H1 (cell line): ENCODE data around the gene SLC7A8. TPM values are rescaled to one million over a fixed set of nuclear protein-coding genes. Genes with fewer than 3 reads are reported as not detected.

ENCODE experiments used
- BRCA1 ChIP-seq: IDR thresholded peaks from 2 replicates; pipeline ENCODE4 v1.6.1; 2012; ENCODE audit warnings: low read depth, low read length, improper control_type of control experiment
- CHD7 ChIP-seq: fragments of 300-600 bp; sonication (generic); IDR thresholded peaks from 2 replicates; pipeline ENCODE4 v1.7.1; 2012; ENCODE audit warnings: low read length, moderate library complexity, mild to moderate bottlenecking, inconsistent platforms; ENCODE audit not compliant: insufficient replicate concordance
- EZH2 ChIP-seq: fragments of 200-600 bp; sonication (generic); IDR thresholded peaks from 2 replicates; pipeline ENCODE4 v1.7.1; 2012; ENCODE audit warnings: low read depth, mild to moderate bottlenecking, moderate library complexity, low read length, inconsistent platforms; ENCODE audit not compliant: severe bottlenecking
- MAFK ChIP-seq: IDR thresholded peaks from 2 replicates; pipeline ENCODE4 v1.6.1; 2012; ENCODE audit warnings: low read depth, mild to moderate bottlenecking, improper control_type of control experiment, low read length
- NANOG ChIP-seq: IDR thresholded peaks from 2 replicates; pipeline ENCODE4 v1.6.1; 2011; ENCODE audit warnings: low read length, low read depth, mild to moderate bottlenecking, inconsistent platforms; ENCODE audit not compliant: insufficient read depth, poor library complexity, severe bottlenecking
- SIN3A ChIP-seq, 2 experiments: IDR thresholded peaks in 1 of 2; conservative IDR thresholded peaks in 1 of 2; 2 replicates each; pipeline ENCODE4 v1.6.1; 2011 to 2012; ENCODE audit warnings: low read length in 2 of 2, improper control_type of control experiment in 1 of 2, low read depth in 1 of 2, mild to moderate bottlenecking in 1 of 2
- SIX5 ChIP-seq: IDR thresholded peaks from 2 replicates; pipeline ENCODE4 v1.6.1; 2011; ENCODE audit warnings: mild to moderate bottlenecking, low read depth, low read length
- SUZ12 ChIP-seq: fragments of 200-600 bp; sonication (generic); IDR thresholded peaks from 2 replicates; pipeline ENCODE4 v1.6.1; 2012; ENCODE audit warnings: mild to moderate bottlenecking, inconsistent platforms, low read length, moderate library complexity, mixed read lengths
- polyA plus RNA-seq, 7 experiments: library from polyadenylated mRNA; depleted of rRNA in 3 of 7; stranded (reverse) in 5 of 7; unstranded in 2 of 7; fragments of >200 nt in 5 of 7; fragments of 200-250 nt in 2 of 7; gene quantifications; 1 replicate in 5 of 7; 2 replicates in 1 of 7; 4 replicates in 1 of 7; pipeline versions ENCODE4 v1.2.1 to v1.2.3, GENCODE V29; 2011 to 2013; ENCODE audit warnings: missing spikeins in 2 of 7, mixed read lengths in 2 of 7
- total RNA-seq: library from RNA; stranded (reverse); fragmentation: NEBNext Ultra II Directional; extraction: Animal tissue kit (Norgen Biotek cat#: 25700); gene quantifications from 2 replicates; pipeline ENCODE4 v1.2.1, GENCODE V29; 2021

Gene SLC7A8
- total and polyA plus RNA-seq, 2 of the 8 experiments (the other 6 are each of a cell fraction or from before 2014, with no cell fraction given): 182 to 204 TPM

DNA sequence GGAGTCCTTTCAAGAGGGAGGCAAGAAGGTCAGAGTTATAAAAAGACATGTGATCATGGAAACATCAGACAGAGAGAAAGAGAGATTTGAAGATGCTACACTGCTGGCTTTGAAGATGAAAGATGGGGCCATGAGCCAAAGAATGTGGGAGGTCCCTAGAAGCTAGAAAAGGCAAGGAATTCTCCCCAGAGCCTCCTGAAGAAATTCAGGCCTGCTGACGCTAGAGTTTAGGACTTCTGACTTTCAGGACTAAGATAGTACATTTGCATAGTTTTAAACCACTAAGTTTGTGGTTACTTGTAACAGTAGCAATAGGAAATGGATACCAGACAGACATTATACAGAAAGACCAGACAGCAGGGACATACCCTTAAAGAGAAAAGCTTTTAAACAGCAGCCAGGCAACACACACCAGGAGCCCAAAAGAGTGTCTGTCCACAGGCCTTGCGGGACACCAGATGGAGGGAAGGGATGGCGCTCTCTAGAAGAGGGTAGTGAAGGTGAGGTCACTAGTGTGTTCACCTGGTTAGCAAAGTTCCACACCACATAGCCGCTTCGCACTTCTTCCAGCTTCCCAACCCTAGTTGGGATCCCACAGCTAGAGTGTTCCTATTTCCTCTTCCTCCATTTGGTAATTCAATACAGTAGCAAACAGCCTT, 34.7 kb downstream of the SLC7A8 start (continued):
- TF ChIP-seq CHD7 (no peak), SIX5 (no peak), SIN3A (conservative IDR thresholded peaks at IDR 0.05 in 1 of 2, IDR thresholded peaks at IDR 0.05 in 1 of 2; ENCODE audit: low read depth in 1 of 2, low read length in 2 of 2) (no peak), NANOG (no peak), EZH2 (no peak), SUZ12 (no peak), BRCA1 (no peak), MAFK (no peak)
